A673 (cell line): ENCODE data around the gene GPD2. TPM values are rescaled to one million over a fixed set of nuclear protein-coding genes. Genes with fewer than 3 reads are reported as not detected.
A peak's percentile ranks its signal among the peaks of the same experiment; 100 is the strongest.

Source experiments
- BruUV-seq: library from RNA; stranded (reverse); fragments of 400-500 nt; replicated peaks from 2 replicates; lab custom pipeline; 2021; lab: Mats Ljungman, UMichigan
- CTCF ChIA-PET: fragments of 300-600 bp; sonication (Branson Sonifier 250); formaldehyde crosslinking; loops from one replicate; lab custom pipeline; 2022; ENCODE audit warnings: antibody characterized with exemption; lab: Charles Lee
- POLR2A ChIA-PET: fragments of 300-600 bp; sonication (Branson Sonifier 250); formaldehyde crosslinking; loops from one replicate; lab custom pipeline; 2022; ENCODE audit warnings: antibody characterized with exemption; ENCODE audit not compliant: low non-redundant PET; lab: Charles Lee
- DNase-seq: peaks from one replicate; pipeline ENCODE4 v3.0.0-alpha.2; 2015; ENCODE audit warnings: low spot score
- H3K27ac ChIP-seq: fragments of 200-600 bp; sonication (generic); 2 replicates; pipeline ENCODE4 v1.5.1; 2016; ENCODE audit warnings: mixed run types, low read depth, mild to moderate bottlenecking, mixed read lengths, antibody characterized with exemption, low read length; ENCODE audit not compliant: poor library complexity, severe bottlenecking
- H3K27me3 ChIP-seq: fragments of 200-600 bp; sonication (generic); replicated peaks from 2 replicates; pipeline ENCODE4 v1.6.1; 2017; ENCODE audit warnings: mixed run types, low read depth, mild to moderate bottlenecking, mixed read lengths, antibody characterized with exemption, low read length; ENCODE audit not compliant: insufficient read depth, poor library complexity
- H3K36me3 ChIP-seq: fragments of 200-600 bp; sonication (generic); 2 replicates; pipeline ENCODE4 v1.6.1; 2016; ENCODE audit warnings: mixed run types, mild to moderate bottlenecking, mixed read lengths, antibody characterized with exemption, low read length; ENCODE audit not compliant: insufficient read depth, poor library complexity, severe bottlenecking
- H3K4me1 ChIP-seq: fragments of 200-600 bp; sonication (generic); 2 replicates; pipeline ENCODE4 v1.6.1; 2017; ENCODE audit warnings: mixed run types, mild to moderate bottlenecking, mixed read lengths, antibody characterized with exemption, low read length; ENCODE audit not compliant: insufficient read depth, poor library complexity, severe bottlenecking
- H3K4me3 ChIP-seq: fragments of 200-600 bp; sonication (generic); 2 replicates; pipeline ENCODE4 v1.5.1; 2016; ENCODE audit warnings: low read depth, mixed run types, mild to moderate bottlenecking, mixed read lengths, low read length; ENCODE audit not compliant: poor library complexity, severe bottlenecking
- H3K9me3 ChIP-seq: fragments of 200-600 bp; sonication (generic); 2 replicates; pipeline ENCODE4 v1.6.1; 2016; ENCODE audit warnings: mixed run types, low read depth, mild to moderate bottlenecking, mixed read lengths, antibody characterized with exemption, low read length; ENCODE audit not compliant: poor library complexity, severe bottlenecking
- CTCF ChIP-seq: fragments of 300-800, 200-600 bp; sonication (generic); conservative IDR thresholded peaks from 2 replicates; pipeline ENCODE4 v1.5.1; 2017; ENCODE audit warnings: low read depth, mild to moderate bottlenecking, antibody characterized with exemption, low read length, moderate library complexity, mixed read lengths
- EZH2 ChIP-seq: fragments of 200-600 bp; sonication (generic); IDR thresholded peaks from 2 replicates; pipeline ENCODE4 v1.6.1; 2017; ENCODE audit warnings: borderline replicate concordance, low read depth, mild to moderate bottlenecking, mixed read lengths, antibody characterized with exemption, low read length; ENCODE audit not compliant: poor library complexity, severe bottlenecking
- intact Hi-C: fragments of 100-400 bp; cut with micrococcal nuclease; formaldehyde crosslinking; loops from one replicate; pipeline ENCODE4 v1.10.0; 2022; ENCODE audit not compliant: unreplicated experiment
- total RNA-seq: library from RNA; stranded (reverse); gene quantifications from 2 replicates; pipeline ENCODE4 v1.2.3, GENCODE V29; 2021

The GPD2 gene
- total RNA-seq, 1 experiment from 2014 or later, result 39.4 TPM

GRCh38 chr2:156553714-156554442 is 117.7 kb downstream of the GPD2 start:
- Histone ChIP-seq H3K27ac (no peak overlapping the region), H3K9me3 (no peaks in the 10 kb centered on the region), H3K4me1 (no peaks in the 10 kb centered on the region), H3K4me3 (no peak overlapping the region), H3K27me3 (no peaks in the 10 kb centered on the region), H3K36me3 (no peaks in the 10 kb centered on the region)
- ChIA-PET CTCF (no interaction called here), POLR2A (no interaction called here)
- BruUV-seq, result no TSS peak
- no peak for TF ChIP-seq EZH2
- DNase-seq, result no peak
- intact Hi-C loops, result no loop called here

GRCh38 chr2:156561326-156561725 is 125.1 kb downstream of the GPD2 start:
- DNase-seq, result no peak
- no TSS peak for BruUV-seq
- no peak overlapping the region for H3K27ac ChIP-seq
- H3K36me3 ChIP-seq, result no peaks in the 10 kb centered on the region
- no peaks in the 10 kb centered on the region for H3K27me3 ChIP-seq
- TF ChIP-seq CTCF (no peak), EZH2 (no peak)
- no peaks in the 10 kb centered on the region for H3K4me1 ChIP-seq
- no peak overlapping the region for H3K4me3 ChIP-seq
- ChIA-PET CTCF (no interaction called here), POLR2A (no interaction called here)
- H3K9me3 ChIP-seq, result no peaks in the 10 kb centered on the region
- intact Hi-C loops, result no loop called here

- ChIA-PET POLR2A (no interaction called here), CTCF (no interaction called here)
- no peaks in the 10 kb centered on the region for H3K4me1 ChIP-seq
- intact Hi-C loops, result no loop called here
- BruUV-seq, result no TSS peak
- H3K9me3 ChIP-seq, result no peaks in the 10 kb centered on the region
- H3K4me3 ChIP-seq, result no peak overlapping the region
- H3K27me3 ChIP-seq, result no peaks in the 10 kb centered on the region
- H3K27ac ChIP-seq, result no peak overlapping the region
- H3K36me3 ChIP-seq, result no peaks in the 10 kb centered on the region
- peak; percentile 5 for DNase-seq
- TF ChIP-seq EZH2 (no peak), CTCF (no peak)
These were observed 125.9 kb downstream of the GPD2 start for GRCh38 chr2:156562124-156562523.
